GM21381 (cell line): Measurements from ENCODE around the gene SENP1.
"Not testable (repeated sequence)": the region's sequence is repeated elsewhere in the genome, so short reads cannot be mapped to it uniquely, and the experiment has no call there.

Experiments used
- ATAC-seq: cut with Tn5 transposase; IDR thresholded peaks from one replicate; pipeline ENCODE4 v1.9.1; 2021; ENCODE audit warnings: mild to moderate bottlenecking, moderate library complexity; ENCODE audit not compliant: unreplicated experiment

The SENP1 gene

GRCh38 chr12:48115957-48116356 lies 10.1 kb upstream of the SENP1 start:
- no peak for ATAC-seq

GRCh38 chr12:48111312-48111693 lies 5.4 kb upstream of the SENP1 start:
- ATAC-seq: not testable (repeated sequence)

- ATAC-seq: no peak
Measured at GRCh38 chr12:48110691-48111311, 4.9 kb upstream of the SENP1 start.

GRCh38 chr12:48109424-48109823 lies 3.5 kb upstream of the SENP1 start:
- no peak for ATAC-seq

- ATAC-seq: no peak
Measured at GRCh38 chr12:48106681-48107613, 1.1 kb upstream of the SENP1 start.

- ATAC-seq: peak; percentile 32
Measured at GRCh38 chr12:48105321-48105866, 485 bp downstream of the SENP1 start.

- ATAC-seq: no peak
Measured at GRCh38 chr12:48104531-48104930, 1.3 kb downstream of the SENP1 start.

- ATAC-seq: no peak
Measured at GRCh38 chr12:48092611-48093010, 13.3 kb downstream of the SENP1 start.

- ATAC-seq: no peak
Measured at GRCh38 chr12:48086327-48086726, 19.6 kb downstream of the SENP1 start.

GRCh38 chr12:48084841-48085460 lies 20.9 kb downstream of the SENP1 start:
- ATAC-seq: no peak

- ATAC-seq: no peak
Measured at GRCh38 chr12:48084066-48084465, 21.8 kb downstream of the SENP1 start.

GRCh38 chr12:48080821-48081220 lies 25.1 kb downstream of the SENP1 start:
- no peak for ATAC-seq

GRCh38 chr12:48080285-48080684 lies 25.6 kb downstream of the SENP1 start:
- ATAC-seq: no peak

GRCh38 chr12:48078901-48079300 lies 27.0 kb downstream of the SENP1 start:
- ATAC-seq: no peak

GRCh38 chr12:48077111-48077510 lies 28.8 kb downstream of the SENP1 start:
- no peak for ATAC-seq

GRCh38 chr12:48075832-48076231 lies 30.0 kb downstream of the SENP1 start:
- no peak for ATAC-seq

GRCh38 chr12:48074266-48074665 lies 31.6 kb downstream of the SENP1 start:
- no peak for ATAC-seq

GRCh38 chr12:48072266-48072665 lies 33.6 kb downstream of the SENP1 start:
- ATAC-seq: no peak

GRCh38 chr12:48071808-48072207 lies 34.1 kb downstream of the SENP1 start:
- no peak for ATAC-seq

GRCh38 chr12:48070731-48071130 lies 35.1 kb downstream of the SENP1 start:
- no peak for ATAC-seq

- ATAC-seq: no peak
Measured at GRCh38 chr12:48070033-48070432, 35.8 kb downstream of the SENP1 start.

- no peak for ATAC-seq
Measured at GRCh38 chr12:48069241-48069640, 36.6 kb downstream of the SENP1 start.
